ENCODE measurements around the gene ATG9B. TPM values are rescaled to one million over a fixed set of nuclear protein-coding genes. Genes with fewer than 3 reads are reported as not detected.

The ATG9B gene
- total and polyA plus RNA-seq, 2 of the 13 experiments (the other 11 are each of a cell fraction or from before 2014, with no cell fraction given): 0.24 TPM; not detected in 1

DNA sequence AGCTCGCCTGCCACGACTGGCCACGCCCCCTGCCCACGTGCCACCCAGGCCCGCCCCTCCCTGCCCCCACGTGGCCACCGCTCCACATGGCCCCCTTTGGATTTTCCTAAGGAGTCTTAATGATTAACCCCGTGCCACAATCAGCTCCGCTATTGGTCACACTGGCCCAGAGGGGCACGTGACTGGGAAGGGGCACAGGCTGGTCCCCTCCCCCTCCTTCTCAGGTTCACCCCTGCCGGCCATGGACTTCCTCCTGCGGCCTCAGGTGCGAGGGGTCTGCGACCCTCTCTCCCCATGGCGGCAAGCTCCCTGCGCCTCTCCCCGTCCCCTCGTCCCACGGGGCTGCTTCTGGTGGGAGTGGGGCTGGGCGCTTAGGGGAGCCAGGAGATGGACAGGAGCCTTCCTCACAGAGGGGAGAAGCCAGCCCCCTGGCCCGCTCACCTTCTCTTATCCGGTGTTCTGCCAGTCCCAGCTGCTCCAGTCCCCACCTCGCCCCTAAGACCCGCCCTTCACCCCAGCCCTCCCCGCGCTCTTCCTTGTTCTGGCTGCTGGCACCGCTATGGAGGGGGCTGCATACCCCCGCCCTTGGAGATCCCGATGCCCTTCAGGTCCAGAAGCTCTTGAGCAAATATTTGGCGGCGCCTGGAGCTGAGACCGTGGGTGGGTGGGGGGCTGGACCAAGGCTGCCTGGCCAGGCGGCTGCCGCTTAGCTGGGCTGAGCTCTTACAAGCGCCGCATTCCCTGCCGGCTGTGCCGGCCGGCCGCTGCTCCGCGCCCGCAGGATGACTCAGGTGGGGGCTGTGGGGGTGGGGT is 38.3 kb upstream of the ATG9B start (continued):
- TF ChIP-seq, protein P1, sequence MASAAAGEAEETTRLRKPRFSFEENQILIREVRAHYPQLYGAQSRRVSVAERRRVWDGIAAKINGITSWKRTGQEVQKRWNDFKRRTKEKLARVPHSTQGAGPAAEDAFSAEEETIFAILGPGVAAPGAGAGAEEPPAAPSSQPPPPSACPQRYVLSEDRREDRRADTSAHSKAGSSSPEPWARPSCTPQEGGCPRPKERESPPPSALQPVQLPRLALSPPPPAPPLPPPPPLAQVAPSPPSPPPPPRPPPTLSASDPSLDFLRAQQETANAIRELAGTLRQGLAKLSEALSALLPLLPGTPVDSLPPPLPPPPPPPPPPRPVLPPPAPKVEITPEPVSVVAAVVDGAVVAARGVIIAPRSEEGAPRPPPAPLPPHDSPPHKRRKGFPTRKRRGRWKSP (CRISPR knock-in tag; IDR thresholded peaks at IDR 0.05): no peak
- TF ChIP-seq FOXK2 (IDR thresholded peaks at IDR 0.05): no peak
- TF ChIP-seq KAT7 (CRISPR knock-in tag; IDR thresholded peaks at IDR 0.05; ENCODE audit: borderline replicate concordance): no peak
- no peak for TF ChIP-seq CCAR2 (optimal IDR thresholded peaks at IDR 0.05; ENCODE audit: low read depth, low read length)
- TF ChIP-seq, protein P2, sequence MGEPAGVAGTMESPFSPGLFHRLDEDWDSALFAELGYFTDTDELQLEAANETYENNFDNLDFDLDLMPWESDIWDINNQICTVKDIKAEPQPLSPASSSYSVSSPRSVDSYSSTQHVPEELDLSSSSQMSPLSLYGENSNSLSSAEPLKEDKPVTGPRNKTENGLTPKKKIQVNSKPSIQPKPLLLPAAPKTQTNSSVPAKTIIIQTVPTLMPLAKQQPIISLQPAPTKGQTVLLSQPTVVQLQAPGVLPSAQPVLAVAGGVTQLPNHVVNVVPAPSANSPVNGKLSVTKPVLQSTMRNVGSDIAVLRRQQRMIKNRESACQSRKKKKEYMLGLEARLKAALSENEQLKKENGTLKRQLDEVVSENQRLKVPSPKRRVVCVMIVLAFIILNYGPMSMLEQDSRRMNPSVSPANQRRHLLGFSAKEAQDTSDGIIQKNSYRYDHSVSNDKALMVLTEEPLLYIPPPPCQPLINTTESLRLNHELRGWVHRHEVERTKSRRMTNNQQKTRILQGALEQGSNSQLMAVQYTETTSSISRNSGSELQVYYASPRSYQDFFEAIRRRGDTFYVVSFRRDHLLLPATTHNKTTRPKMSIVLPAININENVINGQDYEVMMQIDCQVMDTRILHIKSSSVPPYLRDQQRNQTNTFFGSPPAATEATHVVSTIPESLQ (CRISPR knock-in tag; conservative IDR thresholded peaks at IDR 0.05): no peak
- TF ChIP-seq, protein P3, sequence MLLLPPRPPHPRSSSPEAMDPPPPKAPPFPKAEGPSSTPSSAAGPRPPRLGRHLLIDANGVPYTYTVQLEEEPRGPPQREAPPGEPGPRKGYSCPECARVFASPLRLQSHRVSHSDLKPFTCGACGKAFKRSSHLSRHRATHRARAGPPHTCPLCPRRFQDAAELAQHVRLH (CRISPR knock-in tag; IDR thresholded peaks at IDR 0.05; ENCODE audit: borderline replicate concordance, low read depth): no peak
- TF ChIP-seq, protein P4, sequence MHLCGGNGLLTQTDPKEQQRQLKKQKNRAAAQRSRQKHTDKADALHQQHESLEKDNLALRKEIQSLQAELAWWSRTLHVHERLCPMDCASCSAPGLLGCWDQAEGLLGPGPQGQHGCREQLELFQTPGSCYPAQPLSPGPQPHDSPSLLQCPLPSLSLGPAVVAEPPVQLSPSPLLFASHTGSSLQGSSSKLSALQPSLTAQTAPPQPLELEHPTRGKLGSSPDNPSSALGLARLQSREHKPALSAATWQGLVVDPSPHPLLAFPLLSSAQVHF (CRISPR knock-in tag; IDR thresholded peaks at IDR 0.05): no peak
- no peak for TF ChIP-seq ZNF816 (CRISPR knock-in tag; IDR thresholded peaks at IDR 0.05; ENCODE audit: borderline replicate concordance)
- TF ChIP-seq, protein P5, sequence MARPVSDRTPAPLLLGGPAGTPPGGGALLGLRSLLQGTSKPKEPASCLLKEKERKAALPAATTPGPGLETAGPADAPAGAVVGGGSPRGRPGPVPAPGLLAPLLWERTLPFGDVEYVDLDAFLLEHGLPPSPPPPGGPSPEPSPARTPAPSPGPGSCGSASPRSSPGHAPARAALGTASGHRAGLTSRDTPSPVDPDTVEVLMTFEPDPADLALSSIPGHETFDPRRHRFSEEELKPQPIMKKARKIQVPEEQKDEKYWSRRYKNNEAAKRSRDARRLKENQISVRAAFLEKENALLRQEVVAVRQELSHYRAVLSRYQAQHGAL (CRISPR knock-in tag; IDR thresholded peaks at IDR 0.05; ENCODE audit: not compliant biosample characterization): no peak
- TF ChIP-seq, protein P6, sequence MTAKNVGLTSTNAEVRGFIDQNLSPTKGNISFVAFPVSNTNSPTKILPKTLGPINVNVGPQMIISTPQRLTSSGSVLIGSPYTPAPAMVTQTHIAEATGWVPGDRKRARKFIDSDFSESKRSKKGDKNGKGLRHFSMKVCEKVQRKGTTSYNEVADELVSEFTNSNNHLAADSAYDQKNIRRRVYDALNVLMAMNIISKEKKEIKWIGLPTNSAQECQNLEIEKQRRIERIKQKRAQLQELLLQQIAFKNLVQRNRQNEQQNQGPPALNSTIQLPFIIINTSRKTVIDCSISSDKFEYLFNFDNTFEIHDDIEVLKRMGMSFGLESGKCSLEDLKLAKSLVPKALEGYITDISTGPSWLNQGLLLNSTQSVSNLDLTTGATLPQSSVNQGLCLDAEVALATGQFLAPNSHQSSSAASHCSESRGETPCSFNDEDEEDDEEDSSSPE (CRISPR knock-in tag; IDR thresholded peaks at IDR 0.05): peak; percentile 47; the same call in 1 of the 2 replicates
- peak; percentile 97 for TF ChIP-seq RAD51 (IDR thresholded peaks at IDR 0.05; ENCODE audit: borderline replicate concordance)
- peak; percentile 35 for TF ChIP-seq XRCC5 (optimal IDR thresholded peaks at IDR 0.05; ENCODE audit: low read length)
- 0 out of 2 replicates have a peak, but pooled peaks have one; percentile 33 for TF ChIP-seq ZFP1 (CRISPR knock-in tag; IDR thresholded peaks at IDR 0.05)
- TF ChIP-seq PAWR (CRISPR knock-in tag; IDR thresholded peaks at IDR 0.05; ENCODE audit: borderline replicate concordance): no peak
- peak; percentile 75 for TF ChIP-seq NFYC (CRISPR knock-in tag; IDR thresholded peaks at IDR 0.05)
- TF ChIP-seq, protein P7, sequence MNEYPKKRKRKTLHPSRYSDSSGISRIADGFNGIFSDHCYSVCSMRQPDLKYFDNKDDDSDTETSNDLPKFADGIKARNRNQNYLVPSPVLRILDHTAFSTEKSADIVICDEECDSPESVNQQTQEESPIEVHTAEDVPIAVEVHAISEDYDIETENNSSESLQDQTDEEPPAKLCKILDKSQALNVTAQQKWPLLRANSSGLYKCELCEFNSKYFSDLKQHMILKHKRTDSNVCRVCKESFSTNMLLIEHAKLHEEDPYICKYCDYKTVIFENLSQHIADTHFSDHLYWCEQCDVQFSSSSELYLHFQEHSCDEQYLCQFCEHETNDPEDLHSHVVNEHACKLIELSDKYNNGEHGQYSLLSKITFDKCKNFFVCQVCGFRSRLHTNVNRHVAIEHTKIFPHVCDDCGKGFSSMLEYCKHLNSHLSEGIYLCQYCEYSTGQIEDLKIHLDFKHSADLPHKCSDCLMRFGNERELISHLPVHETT (CRISPR knock-in tag; conservative IDR thresholded peaks at IDR 0.05): no peak
- TF ChIP-seq ATF1 (CRISPR knock-in tag; IDR thresholded peaks at IDR 0.05): no peak
- TF ChIP-seq PHF5A (CRISPR knock-in tag; IDR thresholded peaks at IDR 0.05; ENCODE audit: low read depth, unreplicated experiment): no peak
- TF ChIP-seq, protein P8, sequence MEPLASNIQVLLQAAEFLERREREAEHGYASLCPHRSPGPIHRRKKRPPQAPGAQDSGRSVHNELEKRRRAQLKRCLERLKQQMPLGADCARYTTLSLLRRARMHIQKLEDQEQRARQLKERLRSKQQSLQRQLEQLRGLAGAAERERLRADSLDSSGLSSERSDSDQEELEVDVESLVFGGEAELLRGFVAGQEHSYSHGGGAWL (CRISPR knock-in tag; IDR thresholded peaks at IDR 0.05): peak; percentile 77
- peak; percentile 25; the same call in 1 of the 2 replicates for TF ChIP-seq ZNF430 (CRISPR knock-in tag; IDR thresholded peaks at IDR 0.05)
- peak; percentile 75; the same call in 1 of the 2 replicates for TF ChIP-seq MXD4 (CRISPR knock-in tag; IDR thresholded peaks at IDR 0.05)
- TF ChIP-seq ZNF737 (CRISPR knock-in tag; IDR thresholded peaks at IDR 0.05; ENCODE audit: borderline replicate concordance): no peak
